ENCODE measurements around the gene ZNF532.

DNA sequence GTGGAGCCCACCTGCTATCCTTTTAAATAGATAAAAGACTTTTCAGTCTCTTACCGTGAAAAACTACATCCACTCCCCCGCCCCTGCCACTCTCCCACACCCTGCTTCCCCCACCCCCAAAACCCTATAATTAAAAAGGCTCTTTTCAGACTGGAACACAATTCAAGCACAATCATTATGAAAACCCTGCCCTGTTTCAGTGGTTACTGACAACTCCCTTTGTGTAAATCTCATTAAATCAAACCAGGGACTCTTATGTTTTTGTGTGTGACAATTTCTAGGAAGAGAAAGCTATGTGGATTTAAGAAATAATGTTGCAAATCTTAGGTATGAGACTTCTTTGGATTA is 21.0 kb upstream of the ZNF532 start:
- TF ChIP-seq POLR2A (IDR thresholded peaks at IDR 0.05; ENCODE audit: low read length) (no peak), GATA1 (IDR thresholded peaks at IDR 0.05; ENCODE audit: low read depth, low read length) (no peak)

All from erythroblast (primary cell).